ENCODE data around the gene TOGARAM2.

TOGARAM2 gene

DNA sequence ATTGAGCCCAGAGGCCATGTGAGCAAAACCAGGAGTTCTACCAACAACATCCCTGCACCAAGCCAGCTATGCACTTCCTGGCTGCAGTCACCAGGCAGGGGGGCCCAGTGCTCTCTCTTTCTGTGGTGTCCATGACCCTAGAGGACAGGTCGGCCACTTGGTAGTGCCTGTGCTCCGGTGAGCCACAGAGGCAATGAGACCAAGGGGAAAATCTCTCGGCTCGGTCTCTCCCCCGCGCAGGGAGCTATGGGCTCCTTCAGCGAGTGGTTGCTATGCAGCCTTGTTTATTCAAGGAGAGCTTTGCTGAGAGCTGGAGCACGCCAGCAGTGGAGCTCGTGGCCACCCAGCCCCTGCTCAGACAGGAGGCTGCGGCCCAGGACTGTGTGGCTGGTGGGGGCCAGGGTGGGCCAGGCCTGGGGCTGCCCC lies at the start of gene TOGARAM2:
TSS of gene TOGARAM2 (plus strand) at position 283 of the 426 bp plus-strand sequence. CDS start 13,537 bp downstream, outside the sequence.
- Mint-ChIP-seq H3K27me3 (ENCODE audit: low read depth) (no peaks in the 10 kb centered on the region), H3K36me3 (ENCODE audit: low read depth) (no peaks in the 10 kb centered on the region), H3K9me3 (no peaks in the 10 kb centered on the region), H3K4me1 (ENCODE audit: low read depth) (no peaks in the 10 kb centered on the region), H3K4me3 (no peak within 1 kb of the TSS), H3K27ac (no peak within 1 kb of the TSS)
- DNase-seq (ENCODE audit: low spot score), result no peak

DNA sequence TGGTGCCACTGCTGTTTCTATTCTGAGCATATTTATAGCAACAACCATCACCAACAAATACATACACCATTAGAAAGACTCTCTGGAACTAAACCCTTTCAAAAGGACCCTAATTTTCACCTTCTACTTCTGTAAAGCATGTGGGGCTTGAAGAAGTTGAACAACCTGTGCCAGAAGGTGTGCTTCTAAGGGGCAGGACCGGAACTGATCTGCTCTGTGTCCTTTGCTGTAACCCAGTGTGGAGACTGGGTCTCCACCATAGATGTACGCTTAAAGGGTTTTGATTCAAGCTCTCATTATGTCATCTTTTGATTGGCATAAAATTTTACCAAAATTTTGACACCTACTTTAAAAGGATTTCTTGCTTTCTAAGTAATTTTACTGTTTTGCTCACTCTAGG lies 46.3 kb upstream of the TOGARAM2 start:
- Mint-ChIP-seq H3K27ac (no peak overlapping the region), H3K4me3 (no peak overlapping the region), H3K9me3 (no peaks in the 10 kb centered on the region), H3K4me1 (ENCODE audit: low read depth) (peaks cover 1% of the 10 kb centered on the region), H3K36me3 (ENCODE audit: low read depth) (peaks cover 47% of the 10 kb centered on the region), H3K27me3 (ENCODE audit: low read depth) (no peaks in the 10 kb centered on the region)
- DNase-seq (ENCODE audit: low spot score), result no peak

DNA sequence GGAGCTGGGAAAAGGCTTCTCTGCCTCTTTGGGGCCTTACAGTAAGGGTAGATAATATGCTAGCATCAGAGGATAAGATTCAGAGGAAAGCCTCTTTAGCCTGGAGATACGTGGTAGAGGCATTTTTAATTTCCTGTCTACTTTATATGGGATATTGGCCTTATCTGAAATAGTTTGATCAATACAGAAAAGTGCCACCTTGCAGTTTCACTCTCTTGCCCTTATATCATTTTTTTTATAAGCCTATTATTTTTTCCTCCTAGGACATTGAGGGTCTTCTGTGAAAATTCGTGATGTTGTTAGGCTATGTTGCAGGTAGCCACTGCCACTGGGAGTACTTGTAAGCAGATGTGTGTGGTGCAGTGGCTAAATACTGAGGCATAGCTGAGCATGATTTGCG lies 40.1 kb upstream of the TOGARAM2 start:
- H3K27ac Mint-ChIP-seq, result peak overlapping the region; percentile 57
- peaks cover 58% of the 10 kb centered on the region for H3K36me3 Mint-ChIP-seq (ENCODE audit: low read depth)
- H3K27me3 Mint-ChIP-seq (ENCODE audit: low read depth), result no peaks in the 10 kb centered on the region
- H3K4me3 Mint-ChIP-seq, result no peak overlapping the region
- no peaks in the 10 kb centered on the region for H3K4me1 Mint-ChIP-seq (ENCODE audit: low read depth)
- no peaks in the 10 kb centered on the region for H3K9me3 Mint-ChIP-seq
- DNase-seq (ENCODE audit: low spot score), result no peak

DNA sequence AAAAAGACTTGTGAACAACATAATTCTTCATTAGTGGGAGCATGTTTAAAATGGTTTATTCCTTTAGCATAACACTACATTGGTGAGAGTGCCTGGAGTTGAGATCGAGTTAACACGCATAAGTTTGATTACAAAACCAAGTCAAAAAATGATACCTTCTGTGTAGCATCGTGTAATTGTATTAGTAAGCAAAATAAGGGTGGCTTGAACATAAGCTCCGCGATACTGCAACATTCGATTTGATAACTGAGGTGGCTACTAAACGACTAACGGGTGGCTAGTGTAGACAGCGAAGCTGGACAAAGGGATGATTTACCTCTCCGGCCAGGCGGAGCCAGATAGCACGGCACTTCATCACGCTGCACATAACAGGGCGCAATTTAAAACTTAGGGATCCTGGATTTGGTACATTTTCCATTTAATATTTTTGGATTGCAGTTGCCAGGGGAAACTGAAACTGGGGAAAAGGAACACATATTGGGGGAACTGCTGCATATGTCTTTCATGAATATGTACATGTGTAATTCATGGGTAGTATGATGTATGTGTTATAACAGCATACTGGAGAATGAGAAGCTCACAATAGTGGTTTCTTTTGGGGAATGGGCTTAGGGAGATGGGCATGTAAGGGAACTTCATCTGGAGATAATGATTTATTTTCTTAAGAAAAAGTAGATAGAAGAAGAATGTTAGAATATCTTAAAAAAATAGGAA lies 36.4 kb upstream of the TOGARAM2 start:
- Mint-ChIP-seq H3K9me3 (no peaks in the 10 kb centered on the region), H3K4me3 (no peak overlapping the region), H3K4me1 (ENCODE audit: low read depth) (no peaks in the 10 kb centered on the region), H3K27ac (no peak overlapping the region), H3K27me3 (ENCODE audit: low read depth) (no peaks in the 10 kb centered on the region), H3K36me3 (ENCODE audit: low read depth) (peaks cover 56% of the 10 kb centered on the region)
- no peak for DNase-seq (ENCODE audit: low spot score)

DNA sequence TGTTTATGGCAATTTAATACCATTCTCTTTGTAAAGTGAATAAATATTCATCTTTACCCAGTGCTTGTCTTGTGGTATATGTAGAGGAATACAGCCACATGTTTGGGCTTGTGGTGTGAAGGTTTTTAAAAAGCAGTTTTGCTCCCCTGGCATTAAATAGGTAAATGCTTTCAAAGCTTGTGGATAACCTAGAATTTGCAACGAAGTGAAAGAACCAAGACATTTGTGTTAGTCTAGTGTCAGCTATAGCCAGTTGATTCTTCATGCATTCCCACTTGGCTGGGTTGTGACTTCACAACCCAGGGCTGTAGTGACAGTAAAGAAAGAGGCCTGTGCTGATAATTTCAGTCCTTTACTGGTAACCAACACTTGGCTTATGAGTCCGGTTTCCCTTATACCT lies 32.9 kb upstream of the TOGARAM2 start:
- H3K36me3 Mint-ChIP-seq (ENCODE audit: low read depth), result peaks cover 43% of the 10 kb centered on the region
- H3K4me1 Mint-ChIP-seq (ENCODE audit: low read depth), result no peaks in the 10 kb centered on the region
- H3K27me3 Mint-ChIP-seq (ENCODE audit: low read depth), result no peaks in the 10 kb centered on the region
- H3K9me3 Mint-ChIP-seq, result no peaks in the 10 kb centered on the region
- no peak for DNase-seq (ENCODE audit: low spot score)
- no peak overlapping the region for H3K4me3 Mint-ChIP-seq
- H3K27ac Mint-ChIP-seq, result no peak overlapping the region

DNA sequence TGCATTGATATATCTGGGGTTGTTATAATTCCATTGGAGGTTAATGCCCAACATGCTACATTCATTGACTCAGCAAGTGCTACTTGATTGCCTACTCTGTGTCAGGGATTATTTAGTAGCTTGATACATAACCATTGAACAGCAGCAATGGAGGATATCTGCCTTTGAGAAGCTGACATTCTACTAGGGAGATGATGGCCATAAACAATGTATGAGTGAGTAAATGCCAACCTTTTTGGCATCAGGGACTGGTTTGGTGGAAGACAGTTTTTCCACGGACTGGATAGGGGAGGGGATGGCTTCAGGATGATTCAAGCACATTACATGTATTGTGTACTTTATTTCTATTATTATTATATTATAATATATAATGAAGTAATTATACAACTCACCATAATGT lies 31.9 kb upstream of the TOGARAM2 start:
- peaks cover 33% of the 10 kb centered on the region for H3K36me3 Mint-ChIP-seq (ENCODE audit: low read depth)
- no peaks in the 10 kb centered on the region for H3K4me1 Mint-ChIP-seq (ENCODE audit: low read depth)
- H3K27ac Mint-ChIP-seq, result no peak overlapping the region
- H3K9me3 Mint-ChIP-seq, result no peaks in the 10 kb centered on the region
- DNase-seq (ENCODE audit: low spot score), result no peak
- H3K4me3 Mint-ChIP-seq, result no peak overlapping the region
- no peaks in the 10 kb centered on the region for H3K27me3 Mint-ChIP-seq (ENCODE audit: low read depth)

DNA sequence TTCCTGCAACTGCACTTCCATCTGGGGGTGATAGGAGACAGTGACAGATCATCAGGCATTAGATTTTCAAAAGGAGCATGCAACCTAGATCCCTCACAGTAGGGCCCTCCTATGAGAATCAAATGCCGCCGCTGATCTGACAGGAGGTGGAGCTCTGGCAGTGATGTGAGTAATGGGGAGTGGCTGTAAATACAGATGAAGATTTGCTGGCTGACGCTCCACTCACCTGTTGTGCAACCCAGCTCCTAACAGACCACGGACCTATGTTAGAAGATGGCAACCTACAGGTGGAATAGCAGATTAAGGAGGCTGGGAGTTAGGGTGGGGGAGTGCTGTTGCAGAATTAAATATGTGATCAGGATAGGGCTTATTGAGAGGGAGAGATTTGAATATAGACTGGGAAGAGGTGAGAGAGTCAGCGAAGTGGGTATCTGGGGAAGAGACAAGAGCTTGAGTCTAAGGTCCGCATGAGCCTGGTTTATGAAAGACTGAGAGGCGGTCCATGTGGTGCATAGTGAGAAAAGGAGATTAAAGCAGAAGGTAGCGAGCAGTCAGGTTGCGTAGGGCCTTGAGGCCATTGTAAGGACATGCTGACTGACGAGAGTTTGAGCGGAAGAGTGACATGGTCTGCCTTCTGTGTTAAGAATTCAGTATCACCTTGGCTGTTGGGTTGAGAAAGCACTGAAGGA lies 31.3 kb upstream of the TOGARAM2 start:
- Mint-ChIP-seq H3K4me3 (no peak overlapping the region), H3K27ac (no peak overlapping the region), H3K36me3 (ENCODE audit: low read depth) (peaks cover 30% of the 10 kb centered on the region), H3K4me1 (ENCODE audit: low read depth) (no peaks in the 10 kb centered on the region), H3K27me3 (ENCODE audit: low read depth) (no peaks in the 10 kb centered on the region), H3K9me3 (no peaks in the 10 kb centered on the region)
- no peak for DNase-seq (ENCODE audit: low spot score)

DNA sequence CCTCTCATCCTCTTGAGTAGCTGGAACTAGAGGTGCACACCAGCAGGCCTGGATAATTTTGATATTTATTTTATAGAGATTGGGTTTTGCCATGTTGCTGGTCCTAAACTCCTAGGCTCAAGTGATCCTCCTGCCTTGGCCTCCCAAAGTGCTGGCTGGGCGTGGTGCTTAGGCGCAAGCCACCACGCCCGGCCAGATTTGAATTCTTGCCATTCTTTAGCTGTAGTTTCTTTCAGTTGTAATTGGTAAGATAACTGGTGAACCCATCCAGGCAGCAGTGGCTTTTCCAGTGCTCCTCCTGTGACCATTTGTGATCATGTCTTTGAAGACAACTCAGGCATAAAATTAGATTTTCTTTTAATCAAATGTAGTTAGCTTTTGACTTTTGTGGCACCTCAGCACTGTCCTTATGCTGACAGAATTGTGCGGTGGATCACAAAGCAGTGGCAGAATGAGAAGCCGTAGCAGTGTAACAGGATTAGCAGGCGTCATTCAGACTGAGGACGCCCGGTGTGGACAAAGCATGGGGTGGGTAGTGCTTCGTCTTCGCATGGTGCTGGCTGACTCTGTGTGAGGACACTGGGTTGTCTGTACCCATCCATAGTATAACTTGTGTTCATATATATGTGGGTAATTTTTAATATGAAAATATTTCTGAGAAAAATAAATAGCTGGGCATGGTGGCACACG lies 30.0 kb upstream of the TOGARAM2 start:
- DNase-seq (ENCODE audit: low spot score), result no peak
- no peaks in the 10 kb centered on the region for H3K9me3 Mint-ChIP-seq
- no peak overlapping the region for H3K4me3 Mint-ChIP-seq
- peaks cover 2% of the 10 kb centered on the region for H3K27me3 Mint-ChIP-seq (ENCODE audit: low read depth)
- H3K36me3 Mint-ChIP-seq (ENCODE audit: low read depth), result peaks cover 23% of the 10 kb centered on the region
- peaks cover 4% of the 10 kb centered on the region for H3K4me1 Mint-ChIP-seq (ENCODE audit: low read depth)
- no peak overlapping the region for H3K27ac Mint-ChIP-seq

DNA sequence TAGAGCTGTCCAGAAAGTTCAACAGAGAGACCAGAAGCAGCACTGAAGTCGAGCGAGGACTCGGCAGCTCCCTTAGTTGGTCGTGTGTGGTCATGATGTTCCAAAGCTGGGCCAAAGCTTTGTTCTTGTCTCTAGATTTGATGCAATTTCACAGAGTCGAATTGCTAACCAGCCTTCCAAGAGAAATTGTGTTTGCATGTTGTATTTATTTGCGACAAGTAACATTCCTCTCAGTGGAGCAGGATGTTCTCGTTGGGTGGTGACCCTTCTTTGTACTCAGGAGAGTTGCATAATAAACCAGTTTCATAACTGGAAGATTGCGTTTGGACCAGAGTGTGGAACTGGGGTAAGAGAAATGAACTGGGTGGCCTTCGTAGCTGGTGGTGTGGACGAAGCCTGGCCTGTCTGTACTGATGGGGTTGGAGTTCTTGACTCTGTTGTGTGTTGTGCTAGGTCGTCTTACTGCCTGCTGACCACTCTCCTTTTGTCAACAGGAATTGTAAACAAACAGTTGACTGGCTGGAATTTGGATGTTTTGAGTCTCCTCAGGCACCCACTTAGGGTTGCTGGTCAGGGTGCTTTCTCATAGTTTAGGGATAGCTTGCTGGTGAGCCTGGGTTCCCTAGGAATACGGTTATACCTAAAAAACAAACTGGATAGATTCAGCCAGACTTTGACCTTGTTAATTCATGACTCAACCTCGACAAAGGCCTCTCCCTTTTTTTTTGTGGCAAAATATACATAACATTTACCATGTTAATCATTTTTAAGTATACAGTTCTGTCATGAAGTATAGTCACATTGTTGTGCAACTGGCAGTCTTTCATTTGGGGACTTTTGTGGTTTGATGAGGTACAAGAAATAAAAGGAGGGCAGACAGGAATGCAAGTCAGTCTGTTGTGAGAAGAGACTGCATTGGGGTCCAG lies 28.9 kb upstream of the TOGARAM2 start:
- H3K36me3 Mint-ChIP-seq (ENCODE audit: low read depth), result peaks cover 19% of the 10 kb centered on the region
- no peak for DNase-seq (ENCODE audit: low spot score)
- H3K4me3 Mint-ChIP-seq, result no peak overlapping the region
- no peak overlapping the region for H3K27ac Mint-ChIP-seq
- no peaks in the 10 kb centered on the region for H3K9me3 Mint-ChIP-seq
- H3K27me3 Mint-ChIP-seq (ENCODE audit: low read depth), result peaks cover 2% of the 10 kb centered on the region
- H3K4me1 Mint-ChIP-seq (ENCODE audit: low read depth), result peaks cover 6% of the 10 kb centered on the region

DNA sequence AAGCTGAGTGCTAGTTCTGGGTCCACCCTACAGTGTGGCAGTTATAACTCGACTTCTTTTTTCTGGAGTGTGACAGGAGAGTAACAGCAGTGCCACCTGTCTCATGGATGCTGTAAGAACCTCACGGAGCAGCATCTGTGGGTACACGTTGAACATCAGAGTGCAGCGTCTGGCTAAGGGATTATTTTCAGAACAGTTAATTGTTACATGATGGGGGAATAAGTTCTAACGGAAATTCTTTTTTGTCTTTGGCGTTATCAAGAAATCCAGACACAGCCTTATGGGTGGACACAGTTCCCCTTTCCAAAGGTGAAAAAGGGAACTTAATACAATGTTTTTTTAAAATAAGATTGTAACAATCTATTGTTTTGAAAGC lies 28.3 kb upstream of the TOGARAM2 start:
- H3K27ac Mint-ChIP-seq, result no peak overlapping the region
- H3K4me3 Mint-ChIP-seq, result no peak overlapping the region
- DNase-seq (ENCODE audit: low spot score), result no peak
- H3K36me3 Mint-ChIP-seq (ENCODE audit: low read depth), result peaks cover 18% of the 10 kb centered on the region
- no peaks in the 10 kb centered on the region for H3K9me3 Mint-ChIP-seq
- peaks cover 6% of the 10 kb centered on the region for H3K4me1 Mint-ChIP-seq (ENCODE audit: low read depth)
- H3K27me3 Mint-ChIP-seq (ENCODE audit: low read depth), result peaks cover 2% of the 10 kb centered on the region

DNA sequence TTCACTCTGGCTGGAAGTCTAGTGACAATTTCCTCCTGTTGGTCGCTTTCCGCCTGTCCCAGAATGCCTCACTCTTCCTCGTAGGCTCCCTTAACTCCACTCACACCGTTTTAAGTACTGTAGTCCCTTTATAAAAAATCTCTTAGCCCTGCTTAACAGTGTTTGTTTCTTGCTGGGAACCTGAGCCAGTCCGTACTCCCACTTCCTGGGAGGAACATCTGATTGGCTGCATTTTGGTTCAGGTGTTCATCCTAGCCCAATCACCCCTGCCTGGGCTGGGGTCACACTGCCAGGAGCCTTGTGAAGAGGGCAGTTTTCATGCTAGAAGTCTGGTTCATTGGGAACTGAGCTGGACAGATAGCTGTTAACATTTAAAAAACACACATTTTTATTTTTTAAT lies 25.6 kb upstream of the TOGARAM2 start:
- no peak for DNase-seq (ENCODE audit: low spot score)
- no peak overlapping the region for H3K27ac Mint-ChIP-seq
- no peaks in the 10 kb centered on the region for H3K9me3 Mint-ChIP-seq
- peaks cover 2% of the 10 kb centered on the region for H3K27me3 Mint-ChIP-seq (ENCODE audit: low read depth)
- peaks cover under 1% of the 10 kb centered on the region for H3K36me3 Mint-ChIP-seq (ENCODE audit: low read depth)
- H3K4me3 Mint-ChIP-seq, result no peak overlapping the region
- H3K4me1 Mint-ChIP-seq (ENCODE audit: low read depth), result peaks cover 6% of the 10 kb centered on the region

DNA sequence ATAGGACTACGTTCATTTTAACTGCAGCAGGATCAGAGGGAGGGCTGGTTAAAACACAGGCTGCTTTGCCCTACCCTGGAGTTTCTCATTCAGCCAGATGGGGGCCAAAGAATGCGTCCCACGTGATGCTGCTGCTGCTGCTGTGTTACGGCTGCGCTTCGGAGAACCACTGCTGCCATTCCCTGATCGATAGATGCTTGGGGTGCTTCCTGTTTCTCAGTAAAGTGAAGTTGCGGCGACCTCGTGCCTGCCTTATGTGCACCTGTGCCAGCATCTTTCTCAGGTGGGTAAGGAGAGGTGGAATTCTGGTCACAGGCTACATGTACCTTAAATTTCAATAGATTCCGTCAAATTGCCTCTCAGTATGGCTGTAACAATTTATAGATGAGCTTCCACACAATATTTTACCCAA lies 24.7 kb upstream of the TOGARAM2 start:
- DNase-seq (ENCODE audit: low spot score), result no peak
- Mint-ChIP-seq H3K27ac (no peak overlapping the region), H3K27me3 (ENCODE audit: low read depth) (peaks cover 4% of the 10 kb centered on the region), H3K36me3 (ENCODE audit: low read depth) (no peaks in the 10 kb centered on the region), H3K4me1 (ENCODE audit: low read depth) (peaks cover 6% of the 10 kb centered on the region), H3K4me3 (no peak overlapping the region), H3K9me3 (no peaks in the 10 kb centered on the region)

DNA sequence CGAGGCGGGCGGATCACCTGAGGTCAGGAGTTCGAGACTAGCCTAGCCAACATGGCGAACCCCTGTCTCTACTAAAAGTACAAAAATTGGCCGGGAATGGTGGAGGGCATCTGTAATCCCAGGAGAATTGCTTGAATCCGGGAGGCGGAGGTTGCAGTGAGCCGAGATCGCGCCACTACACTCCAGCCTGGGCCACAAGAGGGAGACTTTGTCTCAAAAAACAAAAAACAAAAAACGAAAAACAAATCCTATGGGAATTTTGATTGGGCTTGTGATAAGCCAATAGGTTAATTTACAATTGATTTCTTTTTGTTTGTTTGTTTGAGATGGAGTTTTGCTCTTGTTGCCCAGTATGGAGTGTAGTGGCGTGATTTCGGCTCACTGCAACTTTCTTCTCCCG lies 24.2 kb upstream of the TOGARAM2 start:
- DNase-seq (ENCODE audit: low spot score), result no peak
- H3K36me3 Mint-ChIP-seq (ENCODE audit: low read depth), result no peaks in the 10 kb centered on the region
- H3K27me3 Mint-ChIP-seq (ENCODE audit: low read depth), result peaks cover 7% of the 10 kb centered on the region
- peaks cover 6% of the 10 kb centered on the region for H3K4me1 Mint-ChIP-seq (ENCODE audit: low read depth)
- no peak overlapping the region for H3K27ac Mint-ChIP-seq
- no peak overlapping the region for H3K4me3 Mint-ChIP-seq
- H3K9me3 Mint-ChIP-seq, result no peaks in the 10 kb centered on the region

Measured in T-helper 2 cell treated with Interferon-gamma antibody and Interleukin-4, amounts not matched to agents 5 μg/mL and 100 μg/mL, for 36 hours (primary cell).